Measurements from ENCODE around the gene HRH3.

HRH3 gene

DNA sequence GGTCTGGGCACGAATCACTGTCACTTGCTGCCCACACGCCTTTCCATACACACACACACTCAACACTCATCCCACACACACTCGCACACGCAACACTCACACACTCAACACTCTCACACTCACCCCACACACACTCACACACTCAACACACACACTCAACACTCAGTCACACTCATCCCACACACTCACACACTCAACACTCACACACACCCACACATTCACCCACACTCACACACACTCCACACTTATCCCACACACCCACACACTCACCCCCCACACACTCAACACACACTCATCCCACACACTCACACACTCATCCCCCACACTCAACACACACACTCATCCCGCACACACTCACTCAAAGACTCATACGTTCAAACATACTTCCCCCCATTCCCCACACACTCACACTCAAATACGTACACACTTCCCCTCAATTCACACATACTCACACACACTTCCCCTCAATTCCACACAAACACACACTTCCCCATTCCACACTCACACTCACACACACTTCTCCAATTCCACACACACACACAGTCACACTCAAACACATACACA lies 9.0 kb upstream of the HRH3 start:
- DNase-seq, result no peak

DNA sequence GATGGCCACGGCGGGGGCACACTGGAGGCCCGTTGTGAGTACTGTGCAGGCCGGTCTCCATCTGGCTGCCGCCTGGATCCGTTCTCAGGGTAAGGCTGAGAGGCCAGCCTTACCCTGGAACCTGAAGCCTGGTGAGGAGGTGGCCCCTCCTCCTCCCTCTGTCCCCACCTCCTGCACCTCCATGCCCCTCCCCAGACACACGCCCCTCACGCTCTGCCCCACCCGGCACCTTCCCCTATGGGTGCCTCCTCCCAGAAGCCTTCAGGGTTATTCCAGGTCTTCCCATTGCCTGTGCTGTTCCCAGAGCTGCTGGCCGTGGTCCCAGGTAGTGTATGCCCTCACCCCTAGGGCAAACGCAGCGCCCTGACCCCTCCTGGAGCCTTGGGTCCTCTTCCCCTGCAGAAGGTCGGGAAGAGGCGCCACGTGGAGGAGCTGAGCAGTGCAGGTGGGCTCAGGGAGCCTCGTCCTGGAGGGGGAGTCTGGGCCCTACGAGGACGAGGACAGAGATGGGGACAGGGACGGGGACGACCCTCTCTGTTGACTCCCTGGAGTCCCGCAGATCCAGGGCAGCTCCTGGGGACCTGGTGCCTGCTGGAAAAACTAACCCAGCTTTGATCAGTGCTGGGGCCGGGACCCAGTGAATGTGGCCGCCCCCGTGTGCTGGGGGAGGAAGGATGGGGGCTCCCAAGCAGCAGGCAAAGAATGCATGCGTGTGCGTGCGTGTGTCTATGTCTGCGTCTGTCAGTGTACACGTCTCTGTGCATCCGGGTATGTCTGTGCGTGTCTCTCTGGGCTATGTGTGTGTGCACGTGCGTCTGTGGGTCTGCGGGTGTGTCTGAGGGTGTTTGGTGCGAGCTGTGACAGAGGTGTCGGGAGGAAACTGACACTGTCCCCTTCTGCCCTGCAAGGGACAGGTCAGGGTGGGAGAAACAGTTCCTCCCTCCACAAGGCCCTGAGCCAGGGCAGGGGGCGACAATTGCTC lies 8.2 kb upstream of the HRH3 start:
- no peak for DNase-seq

DNA sequence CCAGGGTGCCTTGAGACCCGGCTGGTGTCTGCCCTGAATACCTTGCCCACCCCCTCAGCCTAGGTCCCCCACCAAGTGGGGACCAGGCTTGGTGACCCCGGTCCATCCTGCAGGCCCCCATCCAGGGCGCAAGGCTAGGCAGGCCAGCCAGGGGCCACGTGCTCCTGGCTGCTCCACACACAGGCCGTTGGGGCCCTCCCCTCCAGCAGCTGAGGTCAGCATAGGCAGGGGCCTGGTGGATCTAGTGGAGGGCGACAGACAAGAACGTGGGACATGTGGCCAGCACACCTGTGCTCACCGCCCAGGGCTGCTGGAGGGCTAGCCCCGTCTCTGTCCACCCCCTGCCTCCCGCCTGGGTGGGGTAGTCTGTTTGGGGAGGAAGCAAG lies 7.5 kb upstream of the HRH3 start:
- no peak for DNase-seq

DNA sequence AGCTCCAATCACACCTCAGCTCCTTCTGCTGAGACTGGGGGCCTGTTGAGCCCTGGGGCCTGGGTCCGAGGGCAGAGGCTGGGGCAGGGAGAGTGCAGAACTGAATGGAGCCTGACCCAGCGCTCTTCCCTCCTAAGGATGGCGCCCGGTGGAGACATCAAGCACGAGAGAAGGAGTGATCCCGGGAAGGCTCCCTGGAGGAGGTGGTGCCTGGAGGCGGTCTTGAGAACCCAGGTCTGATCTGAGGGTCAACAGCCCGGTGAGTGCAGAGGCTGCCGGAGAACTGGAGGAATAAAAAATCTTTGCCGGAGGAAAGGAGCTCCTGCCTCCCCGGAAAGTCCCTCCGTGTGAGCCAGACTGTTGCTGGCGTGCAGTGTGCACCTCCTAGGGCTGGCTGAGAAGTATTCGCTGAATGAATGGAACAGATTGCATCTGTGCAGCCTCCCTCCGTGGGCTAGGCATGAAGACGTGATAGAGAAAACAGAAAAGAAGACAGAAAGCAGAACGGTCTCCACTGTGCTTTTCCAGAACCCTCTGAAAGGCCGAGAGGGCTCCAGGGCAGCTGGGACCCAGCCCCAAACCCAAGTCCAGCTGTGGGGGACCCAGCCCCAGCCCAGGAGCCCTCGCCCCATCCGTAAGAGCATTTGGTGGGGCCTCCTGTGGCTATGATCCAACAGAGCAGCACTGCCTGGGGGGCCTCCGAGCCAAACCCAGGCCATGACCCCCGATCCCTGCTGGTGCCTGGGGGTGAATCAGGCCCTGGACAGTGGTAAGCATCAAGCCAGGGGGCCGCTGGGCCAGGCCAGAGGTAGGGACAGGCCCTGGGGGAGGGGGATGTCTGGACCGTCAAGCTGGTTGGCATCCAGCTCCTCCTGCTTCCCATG lies 6.9 kb upstream of the HRH3 start:
- DNase-seq, result no peak

DNA sequence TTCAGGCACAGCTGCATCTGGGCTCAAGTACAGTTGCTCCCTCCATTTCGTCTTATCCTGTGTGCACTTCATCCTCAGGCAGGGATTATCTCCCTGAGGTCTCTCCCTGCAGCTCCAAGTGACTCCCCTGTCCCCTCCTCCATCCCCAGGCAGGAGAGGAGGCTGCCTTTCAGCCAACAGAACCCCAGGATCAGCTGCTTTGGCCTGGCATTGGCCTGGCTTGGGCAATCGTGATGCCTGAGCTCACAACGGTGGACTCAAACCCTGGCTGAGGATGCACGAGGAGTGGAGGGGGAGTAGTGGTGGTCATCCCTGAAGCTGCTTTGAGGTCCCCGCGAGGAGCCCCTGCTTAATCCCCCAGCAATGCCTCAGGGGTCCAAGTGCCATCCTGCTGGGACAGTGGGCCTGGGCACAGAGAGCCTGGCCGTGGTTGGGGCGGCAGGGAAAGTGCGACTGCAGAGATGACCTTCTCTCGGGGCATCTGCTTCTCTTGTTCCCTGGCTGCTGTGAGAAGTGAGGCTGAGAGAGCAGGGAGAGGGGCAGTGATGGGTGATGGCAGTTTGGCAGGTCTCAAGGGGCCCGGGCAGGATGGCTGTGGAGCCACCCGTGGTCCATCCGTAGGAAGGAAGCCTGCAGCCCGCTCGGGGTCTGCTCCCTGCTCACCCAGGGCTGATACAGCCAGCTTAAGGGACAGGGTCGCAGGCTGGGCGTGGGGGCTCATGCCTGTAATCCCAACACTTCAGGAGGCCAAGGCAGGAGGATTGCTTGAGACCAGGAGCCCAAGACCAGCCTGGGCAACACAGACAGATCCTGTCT lies 6.0 kb upstream of the HRH3 start:
- no peak for DNase-seq

DNA sequence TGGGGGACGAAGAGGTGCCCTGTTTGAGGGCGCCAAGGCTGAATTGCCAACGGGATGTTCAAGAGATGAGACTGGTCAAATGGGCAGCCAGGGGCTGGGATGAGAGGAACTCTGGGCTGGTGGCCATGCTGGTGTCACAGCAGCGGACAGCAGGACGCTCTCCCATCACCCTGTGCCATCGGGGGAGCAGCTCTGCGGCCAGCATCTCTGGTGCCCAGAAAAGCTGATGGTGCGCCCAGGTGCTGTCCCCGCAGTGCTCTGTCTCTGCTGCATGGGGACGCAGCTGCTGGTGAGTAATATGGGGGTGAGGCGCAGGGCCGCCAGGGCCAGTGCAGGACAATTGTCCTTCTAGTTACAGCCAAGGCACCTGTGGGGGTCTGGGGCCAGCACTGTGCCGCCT lies 4.9 kb upstream of the HRH3 start:
- DNase-seq, result no peak

DNA sequence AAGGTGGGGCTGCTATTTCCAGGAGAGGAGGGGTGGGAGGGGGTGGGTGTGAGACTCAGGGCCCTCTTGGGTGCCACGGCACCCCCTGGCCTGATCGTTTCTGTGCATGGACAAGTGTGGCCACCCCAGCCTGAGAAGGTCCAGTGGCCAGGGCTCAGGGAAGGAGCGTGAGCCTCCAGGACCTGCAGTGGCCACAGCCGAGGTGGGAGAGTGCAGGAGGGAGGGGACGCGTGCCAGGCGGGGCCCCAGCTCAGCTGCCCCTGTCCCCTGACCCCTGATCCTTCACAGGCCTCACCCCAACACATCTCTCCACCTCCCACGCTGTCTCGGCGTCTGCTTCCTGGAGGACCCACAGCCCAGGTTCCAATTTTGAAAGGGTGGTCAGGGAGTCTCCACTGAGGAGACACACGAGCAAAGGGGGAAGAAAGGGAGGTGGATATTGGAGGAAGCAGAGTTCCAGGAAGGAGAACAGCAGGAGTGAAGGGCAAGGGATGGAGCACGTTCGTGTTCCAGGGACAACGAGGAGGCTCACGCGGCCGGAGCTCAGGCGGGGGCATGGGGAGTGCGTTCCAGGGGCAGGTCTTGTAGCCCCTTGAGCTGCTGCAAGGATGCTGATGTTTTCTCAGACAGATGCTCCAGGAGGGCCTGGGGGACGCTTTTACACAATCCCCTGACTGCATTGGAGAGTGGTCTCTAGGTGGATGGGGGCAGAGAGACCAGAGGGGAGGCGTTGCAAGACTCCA lies 4.2 kb upstream of the HRH3 start:
- no peak for DNase-seq

DNA sequence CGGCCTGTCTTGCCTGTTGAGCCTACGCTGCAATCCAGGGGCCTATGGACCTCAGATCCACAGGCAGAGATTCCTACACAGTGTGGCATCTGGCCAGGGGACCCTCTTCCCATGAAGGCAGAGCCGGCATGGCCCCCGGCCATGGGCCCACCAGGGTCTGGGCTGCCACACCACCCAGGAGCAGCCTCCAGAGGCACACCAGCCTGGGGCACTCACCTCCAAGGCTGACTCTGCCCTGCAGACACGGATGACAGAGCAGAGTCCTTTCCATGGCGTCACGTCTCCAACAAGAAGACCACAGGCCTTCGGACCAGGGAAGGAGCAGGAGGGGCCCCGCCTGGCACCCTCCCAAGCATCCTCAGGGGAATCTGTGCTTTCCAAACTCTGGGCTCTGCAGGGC lies 3.5 kb upstream of the HRH3 start:
- DNase-seq, result no peak

DNA sequence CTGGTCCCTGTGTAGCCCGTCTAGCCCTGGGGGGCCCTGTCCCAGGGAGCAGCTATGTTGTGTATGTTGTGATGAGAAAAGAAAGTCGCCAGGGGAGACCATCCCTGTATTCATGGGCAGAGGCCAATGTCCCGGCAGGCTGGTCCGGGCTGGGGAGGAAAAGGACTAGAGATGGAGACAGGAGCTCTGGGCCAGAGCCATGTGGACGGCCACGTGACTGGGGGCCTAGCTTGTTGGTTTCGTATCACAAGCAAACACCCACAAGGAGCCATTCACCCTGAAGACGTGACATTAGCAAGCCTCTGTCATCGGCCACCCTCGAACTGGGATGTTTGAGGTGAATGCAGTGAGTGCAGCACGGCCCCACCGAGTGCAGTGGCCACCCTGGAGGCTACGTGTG lies 2.9 kb upstream of the HRH3 start:
- DNase-seq, result no peak

DNA sequence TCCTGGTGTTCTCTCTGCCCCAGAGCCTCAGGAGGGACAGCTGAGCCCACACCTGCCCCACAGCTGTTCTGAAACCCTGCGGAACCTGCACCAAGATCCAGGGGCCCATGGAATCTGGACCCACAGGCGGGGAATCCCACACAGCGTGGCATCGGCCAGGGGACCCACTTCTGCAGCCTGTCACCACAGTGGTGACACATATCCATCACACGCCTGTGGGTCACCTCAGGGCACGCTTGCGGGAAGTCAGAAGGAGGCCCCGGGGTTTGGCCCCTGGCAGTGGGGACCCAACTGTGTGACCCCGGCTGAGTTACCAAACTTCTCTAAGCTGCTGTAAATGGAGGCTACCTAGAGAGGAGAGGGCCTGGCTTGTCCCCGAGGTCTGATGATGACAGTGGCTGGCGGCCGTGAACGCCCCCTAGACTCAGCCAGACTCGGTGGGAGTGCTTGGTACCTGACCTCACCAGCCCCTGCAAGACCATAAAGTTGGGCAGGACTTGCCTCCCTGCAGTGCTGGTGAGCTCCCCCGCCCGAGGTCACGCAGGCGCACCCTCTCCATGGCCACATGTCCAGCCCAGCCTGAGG lies 2.3 kb upstream of the HRH3 start:
- DNase-seq, result no peak

DNA sequence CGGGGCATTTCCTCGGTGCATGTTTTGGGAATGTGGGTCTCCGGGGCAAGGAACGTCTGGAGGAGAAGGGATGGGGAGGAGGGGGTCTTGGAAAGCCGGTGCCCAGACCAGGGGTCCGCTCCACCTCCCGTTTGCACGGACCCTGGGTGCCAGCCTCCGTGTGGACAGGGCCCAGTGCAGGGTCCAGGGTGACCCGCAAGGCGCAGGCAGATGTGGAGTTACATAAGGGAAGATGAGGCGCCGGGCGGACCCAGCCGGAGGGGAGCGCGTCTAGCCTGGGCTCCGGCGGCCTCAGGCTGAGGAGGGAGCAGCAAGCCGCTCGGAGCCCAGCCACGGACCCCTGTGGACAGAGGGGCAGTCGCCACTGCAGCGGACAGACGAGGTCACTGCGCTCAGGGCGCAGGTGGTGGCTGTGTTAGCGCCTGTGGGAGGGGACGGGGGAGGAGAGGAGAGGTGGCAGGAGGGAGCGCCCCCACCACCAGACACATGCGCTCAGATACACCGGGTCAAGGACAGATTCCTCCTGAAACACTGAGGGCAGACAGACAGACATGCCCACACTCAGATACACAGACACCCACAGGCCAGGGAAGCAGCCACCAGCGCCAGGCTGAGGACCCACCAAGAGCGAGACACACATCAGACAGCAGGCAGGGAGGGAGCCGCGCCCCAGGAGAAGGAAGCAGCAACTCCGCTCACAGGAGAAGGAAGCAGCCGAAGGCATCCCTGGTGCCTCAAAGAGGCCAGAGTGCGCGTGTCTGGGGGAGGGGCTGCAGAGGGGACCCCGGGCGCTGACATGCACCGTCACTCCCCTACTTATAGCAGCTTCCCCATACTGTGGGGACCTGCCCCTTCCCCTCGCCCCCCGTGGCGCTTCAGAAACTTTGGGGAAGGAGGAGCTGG lies 839 bp upstream of the HRH3 start:
- DNase-seq, result no peak

DNA sequence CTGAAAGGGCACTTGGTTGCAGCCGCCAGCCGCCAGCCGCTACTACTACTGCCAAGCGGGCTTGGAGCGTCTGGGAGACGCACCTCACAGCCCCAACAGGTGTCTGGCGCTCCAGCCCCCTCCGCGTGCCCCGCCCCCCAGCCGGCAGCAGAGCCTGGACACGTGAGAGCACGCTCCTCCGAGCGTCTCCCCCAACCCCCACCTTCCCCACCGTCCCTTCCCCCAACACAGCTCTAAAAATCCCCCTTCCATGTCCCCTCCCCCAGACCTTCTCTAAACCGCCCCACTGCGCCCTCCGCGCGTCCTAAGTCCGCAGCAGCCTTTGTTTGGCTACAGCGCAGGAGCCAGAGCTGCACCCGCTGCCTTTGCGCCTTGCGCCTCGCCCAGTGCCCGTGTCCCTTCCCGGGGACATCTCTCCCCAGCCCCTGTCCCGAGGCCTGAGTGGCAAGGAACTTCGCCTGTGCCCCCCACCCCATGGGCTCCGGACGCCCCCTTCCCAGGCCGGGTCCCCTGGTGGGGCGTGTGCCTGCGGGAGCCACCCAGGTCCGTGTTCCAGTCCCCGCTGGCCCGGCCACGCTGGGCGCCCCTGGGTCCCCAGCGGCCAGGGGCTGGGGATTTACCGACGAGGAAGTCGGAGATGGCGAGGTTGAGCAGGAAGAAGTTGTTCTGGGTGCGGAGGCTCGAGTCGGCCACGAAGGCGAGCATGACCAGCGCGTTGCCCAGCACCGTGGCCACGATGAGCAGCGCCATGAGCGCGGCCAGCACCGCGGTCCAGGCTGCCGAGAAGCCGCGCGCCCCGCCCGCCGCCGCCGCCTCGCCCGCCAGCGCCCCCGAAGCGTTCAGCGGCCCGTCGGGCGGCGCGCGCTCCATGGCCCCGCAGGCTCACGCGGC lies 732 bp downstream of the HRH3 start:
- DNase-seq, result no peak

DNA sequence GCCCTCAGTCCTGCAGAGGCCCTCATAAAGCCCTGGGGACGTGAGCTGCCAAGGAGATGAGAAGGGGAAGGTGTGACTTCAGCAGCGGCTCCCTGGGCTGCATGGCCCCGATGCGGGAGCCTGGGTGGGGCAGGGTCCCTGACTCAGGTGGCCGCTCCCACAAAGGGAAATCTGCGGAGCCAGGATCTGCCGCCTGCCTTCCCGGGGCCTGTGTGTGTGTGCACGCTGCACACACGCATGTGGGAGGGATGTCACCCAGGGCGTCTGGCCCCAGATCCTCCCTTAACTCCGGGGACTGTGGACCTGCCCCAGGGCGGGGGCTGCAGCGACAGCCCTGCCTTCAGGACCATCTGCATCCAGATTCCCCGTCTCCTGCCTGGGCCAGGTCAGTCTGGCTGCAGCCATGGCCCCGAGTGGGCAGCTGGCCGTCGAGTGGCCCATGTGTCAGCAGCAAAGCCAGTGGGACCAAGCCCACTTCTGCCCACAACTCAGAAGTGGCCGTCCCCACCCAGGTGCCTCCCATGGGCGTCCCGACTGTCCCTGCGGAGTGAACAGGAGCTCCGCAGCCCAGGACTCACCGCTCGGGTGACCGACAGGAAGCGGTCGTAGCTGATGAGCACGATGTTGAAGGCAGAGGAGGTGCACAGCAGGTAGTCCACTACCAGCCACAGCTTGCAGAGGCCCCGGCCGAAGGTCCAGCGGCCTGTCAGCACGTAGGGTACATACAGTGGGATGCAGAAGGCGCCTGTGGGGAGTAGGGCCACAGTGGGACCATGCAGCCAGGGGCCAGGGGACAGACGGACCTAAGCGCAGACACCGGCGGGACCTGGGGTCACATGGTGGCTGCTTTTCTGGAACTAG lies 1.9 kb downstream of the HRH3 start:
- no peak for DNase-seq

DNA sequence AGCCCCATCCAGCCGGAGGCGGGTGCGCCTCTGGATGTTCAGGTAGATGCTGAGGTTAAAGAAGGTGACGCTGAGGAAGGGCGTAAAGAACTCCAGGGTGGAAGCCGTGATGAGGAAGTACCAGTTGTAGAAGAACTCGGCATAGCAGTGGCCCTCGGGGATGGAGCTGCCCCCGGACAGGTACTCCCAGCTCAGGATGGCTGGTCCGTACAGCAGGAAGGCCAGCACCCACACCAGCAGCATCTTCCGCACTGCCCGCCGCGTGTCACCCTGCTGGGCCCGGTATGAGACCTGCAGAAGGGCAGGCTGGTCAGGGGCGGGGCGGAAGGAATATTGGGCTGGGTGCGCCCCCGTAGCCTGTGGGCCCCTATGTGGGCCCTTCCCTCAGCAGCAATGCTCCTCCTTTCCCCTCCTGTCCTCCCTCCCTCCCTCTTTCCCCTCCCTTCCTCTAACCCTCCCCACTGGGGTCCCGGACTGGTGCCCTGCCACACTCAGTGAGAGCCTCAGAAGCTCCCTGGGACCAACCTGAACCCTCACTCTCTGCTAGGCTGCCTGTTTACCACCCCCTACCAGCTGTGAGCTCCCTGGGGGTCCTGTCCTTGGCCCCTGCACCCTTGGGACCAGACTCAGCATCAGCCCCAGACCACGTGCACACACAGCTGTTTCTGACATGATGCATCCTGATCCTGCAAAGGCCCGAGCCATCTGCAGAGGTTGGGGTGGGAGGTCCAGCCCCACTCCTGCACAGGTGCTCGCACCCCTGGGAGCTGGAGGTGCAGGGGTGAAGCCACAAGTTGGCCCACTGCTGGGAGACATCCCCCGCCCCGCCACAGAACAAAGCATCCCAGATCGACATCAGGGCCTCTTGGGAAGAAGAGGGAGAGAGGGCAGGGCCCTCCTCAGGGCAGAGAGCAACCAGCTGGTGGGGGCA lies 3.2 kb downstream of the HRH3 start:
- DNase-seq, result no peak

DNA sequence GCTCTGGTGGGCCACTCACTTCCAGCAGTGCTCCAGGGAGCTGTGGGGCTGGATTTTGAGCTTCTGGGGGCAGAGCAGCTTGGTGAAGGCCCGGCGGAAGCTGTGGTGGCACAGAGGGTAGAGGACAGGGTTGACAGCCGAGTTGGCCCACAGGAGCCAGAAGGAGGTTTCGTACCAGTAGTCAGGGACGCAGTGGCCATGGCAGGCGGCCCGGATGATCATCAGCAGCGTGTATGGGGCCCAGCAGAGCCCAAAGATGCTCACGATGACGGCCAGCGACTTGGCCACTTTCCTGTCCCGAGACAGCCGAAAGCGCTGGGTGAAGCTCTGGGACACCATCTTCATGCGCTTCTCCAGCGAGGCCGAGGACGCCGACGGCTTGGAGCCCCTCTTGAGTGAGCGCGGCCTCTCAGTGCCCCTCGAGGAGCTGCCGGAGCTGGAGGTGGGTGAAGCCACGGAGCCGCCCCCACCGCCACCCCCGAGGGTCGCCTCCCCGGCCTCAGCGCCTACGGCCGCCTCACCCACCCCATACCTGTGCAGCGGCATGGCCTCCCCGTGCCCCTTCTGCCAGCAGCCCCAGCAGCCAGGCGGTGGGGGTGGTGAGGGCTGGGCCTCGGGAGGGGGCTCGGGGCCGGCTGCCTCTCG lies 4.0 kb downstream of the HRH3 start:
- no peak for DNase-seq

Measured in EL (cell line).